ENCODE data around the gene SPRYD4. TPM values are rescaled to one million over a fixed set of nuclear protein-coding genes. Genes with fewer than 3 reads are reported as not detected.
A peak's percentile ranks its signal among the peaks of the same experiment; 100 is the strongest.

The SPRYD4 gene
- total RNA-seq, 4 donors from 2014 or later, result 2.3 to 3.6 (median 2.9) TPM

DNA sequence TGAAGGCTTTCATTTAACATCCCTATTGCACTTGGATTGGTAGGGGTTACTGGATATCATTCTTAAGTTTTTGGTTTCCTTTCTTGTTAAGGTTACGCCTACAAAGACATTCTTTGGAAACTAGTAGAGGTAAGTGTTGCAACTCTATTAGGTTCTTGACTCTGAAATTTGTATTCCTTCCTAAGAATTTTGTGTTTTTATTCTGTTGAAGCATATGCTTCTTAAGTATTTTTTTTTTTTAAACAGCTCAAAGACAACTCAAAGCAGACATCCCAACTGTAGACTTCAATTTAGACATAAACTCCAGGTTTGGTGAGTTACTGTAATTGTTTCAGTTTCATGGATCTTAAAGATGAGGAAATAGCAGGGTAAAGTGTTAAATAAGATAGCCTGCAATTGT lies 52.1 kb downstream of the SPRYD4 start:
- Histone ChIP-seq H3K4me3 (peak overlapping the region in 2 of 4 donors; percentile 52 to 67), H3K9me3 (no peaks in the 10 kb centered on the region), H3K4me1 (peaks cover 6 to 61% (median 8%) of the 10 kb centered on the region in 3 donors), H3K27ac (peak overlapping the region; percentile 78 to 91 (median 90)), H3K27me3 (no peaks in the 10 kb centered on the region), H3K36me3 (no peaks in the 10 kb centered on the region)
- intact Hi-C loops (cut with DNase I), result no loop called here
- TF ChIP-seq POLR2A (IDR thresholded peaks at IDR 0.05), result no peak
- TF ChIP-seq, protein P1, sequence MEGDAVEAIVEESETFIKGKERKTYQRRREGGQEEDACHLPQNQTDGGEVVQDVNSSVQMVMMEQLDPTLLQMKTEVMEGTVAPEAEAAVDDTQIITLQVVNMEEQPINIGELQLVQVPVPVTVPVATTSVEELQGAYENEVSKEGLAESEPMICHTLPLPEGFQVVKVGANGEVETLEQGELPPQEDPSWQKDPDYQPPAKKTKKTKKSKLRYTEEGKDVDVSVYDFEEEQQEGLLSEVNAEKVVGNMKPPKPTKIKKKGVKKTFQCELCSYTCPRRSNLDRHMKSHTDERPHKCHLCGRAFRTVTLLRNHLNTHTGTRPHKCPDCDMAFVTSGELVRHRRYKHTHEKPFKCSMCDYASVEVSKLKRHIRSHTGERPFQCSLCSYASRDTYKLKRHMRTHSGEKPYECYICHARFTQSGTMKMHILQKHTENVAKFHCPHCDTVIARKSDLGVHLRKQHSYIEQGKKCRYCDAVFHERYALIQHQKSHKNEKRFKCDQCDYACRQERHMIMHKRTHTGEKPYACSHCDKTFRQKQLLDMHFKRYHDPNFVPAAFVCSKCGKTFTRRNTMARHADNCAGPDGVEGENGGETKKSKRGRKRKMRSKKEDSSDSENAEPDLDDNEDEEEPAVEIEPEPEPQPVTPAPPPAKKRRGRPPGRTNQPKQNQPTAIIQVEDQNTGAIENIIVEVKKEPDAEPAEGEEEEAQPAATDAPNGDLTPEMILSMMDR (IDR thresholded peaks at IDR 0.05), result no peak
- WGBS, 2 donors, result 39 to 56% methylated on average over 1 of the region's 1 CpG
- no peak for DNase-seq

DNA sequence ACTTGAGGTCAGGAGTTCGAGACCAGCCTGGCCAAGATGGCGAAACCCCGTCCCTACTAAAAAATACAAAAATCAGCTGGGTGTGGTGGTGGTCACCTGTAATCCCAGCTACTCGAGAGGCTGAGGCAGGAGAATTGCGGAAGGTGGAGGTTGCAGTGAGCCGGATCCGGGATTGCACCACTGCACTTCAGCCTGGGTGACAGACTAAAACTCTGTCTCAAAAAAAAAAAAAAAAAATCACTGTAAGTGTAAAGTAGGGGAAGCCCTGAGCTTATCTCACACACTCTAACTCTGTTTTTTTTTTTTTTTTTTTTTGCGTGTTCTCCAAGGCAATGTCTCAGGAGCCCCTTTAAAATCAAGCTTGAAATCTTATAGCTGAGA lies 52.8 kb downstream of the SPRYD4 start:
- H3K27ac ChIP-seq, result peak overlapping the region; percentile 78 to 91 (median 90)
- WGBS, 2 donors, result 19 to 40% methylated on average over 5 to 8 of the region's 8 CpGs
- no peak for TF ChIP-seq POLR2A (IDR thresholded peaks at IDR 0.05)
- TF ChIP-seq, protein P1 (IDR thresholded peaks at IDR 0.05), result no peak
- H3K4me1 ChIP-seq, result peaks cover 8 to 68% (median 10%) of the 10 kb centered on the region in 3 donors
- intact Hi-C loops (cut with DNase I), result no loop called here
- no peak for DNase-seq
- peak overlapping the region; percentile 32 to 67 (median 56) for H3K4me3 ChIP-seq
- H3K36me3 ChIP-seq, result no peaks in the 10 kb centered on the region
- H3K9me3 ChIP-seq, result no peaks in the 10 kb centered on the region
- H3K27me3 ChIP-seq, result no peaks in the 10 kb centered on the region

DNA sequence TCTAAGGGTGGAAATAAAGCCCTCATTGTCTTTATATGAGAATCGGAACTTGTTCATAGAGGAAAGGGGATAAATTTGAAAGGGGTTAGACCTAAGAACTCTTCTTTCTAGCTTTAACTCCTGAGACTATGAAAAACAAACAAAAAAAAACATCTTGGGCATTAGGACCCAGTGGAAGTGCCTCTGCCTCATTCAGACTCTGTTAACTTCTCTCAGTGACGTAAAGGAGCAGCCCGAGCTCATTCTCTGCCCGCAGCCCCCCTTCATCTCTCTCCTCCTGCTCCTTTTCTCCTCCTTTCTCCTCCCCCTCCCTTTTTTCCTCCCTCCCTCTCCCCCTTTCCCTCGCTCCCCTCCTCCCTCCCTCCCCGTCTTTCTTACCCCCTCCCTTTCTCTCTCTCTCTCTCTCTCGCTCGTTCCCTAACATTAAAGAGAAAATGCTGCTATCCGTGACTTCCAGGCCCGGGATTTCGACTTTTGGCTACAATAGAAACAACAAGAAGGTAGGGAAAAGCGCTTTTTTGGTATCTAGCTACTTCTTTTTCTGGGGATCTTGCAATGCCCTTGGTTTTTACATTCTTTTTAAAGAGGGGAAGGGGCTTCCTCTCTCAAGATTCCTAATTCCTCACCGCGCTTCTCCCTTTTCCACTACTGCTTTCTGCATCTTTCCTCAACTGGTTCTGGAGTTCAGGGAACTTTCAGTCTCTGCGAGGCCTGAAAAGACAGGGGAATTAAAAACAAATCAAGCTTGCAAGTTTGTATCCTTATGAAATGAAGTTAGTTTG lies 53.4 kb downstream of the SPRYD4 start, which contains the start of gene RBMS2:
Gene RBMS2, plus strand, starts transcription at position 231 of the 782 bp plus-strand sequence. Its CDS starts 204 bp downstream, at position 435.
- Histone ChIP-seq H3K4me3 (peak within 1 kb of the TSS; percentile 32 to 67 (median 56)), H3K36me3 (no peaks in the 10 kb centered on the region), H3K9me3 (no peaks in the 10 kb centered on the region), H3K27ac (peak within 1 kb of the TSS; percentile 78 to 91 (median 90)), H3K27me3 (no peaks in the 10 kb centered on the region), H3K4me1 (peaks cover 9 to 74% (median 11%) of the 10 kb centered on the region in 3 donors)
- intact Hi-C loops (cut with DNase I), result no loop called here
- 2% methylated on average over 12 to 13 of the region's 15 CpGs for WGBS, 2 donors
- TF ChIP-seq POLR2A (IDR thresholded peaks at IDR 0.05), result no peak
- TF ChIP-seq, protein P1 (IDR thresholded peaks at IDR 0.05), result no peak
- no peak for DNase-seq

DNA sequence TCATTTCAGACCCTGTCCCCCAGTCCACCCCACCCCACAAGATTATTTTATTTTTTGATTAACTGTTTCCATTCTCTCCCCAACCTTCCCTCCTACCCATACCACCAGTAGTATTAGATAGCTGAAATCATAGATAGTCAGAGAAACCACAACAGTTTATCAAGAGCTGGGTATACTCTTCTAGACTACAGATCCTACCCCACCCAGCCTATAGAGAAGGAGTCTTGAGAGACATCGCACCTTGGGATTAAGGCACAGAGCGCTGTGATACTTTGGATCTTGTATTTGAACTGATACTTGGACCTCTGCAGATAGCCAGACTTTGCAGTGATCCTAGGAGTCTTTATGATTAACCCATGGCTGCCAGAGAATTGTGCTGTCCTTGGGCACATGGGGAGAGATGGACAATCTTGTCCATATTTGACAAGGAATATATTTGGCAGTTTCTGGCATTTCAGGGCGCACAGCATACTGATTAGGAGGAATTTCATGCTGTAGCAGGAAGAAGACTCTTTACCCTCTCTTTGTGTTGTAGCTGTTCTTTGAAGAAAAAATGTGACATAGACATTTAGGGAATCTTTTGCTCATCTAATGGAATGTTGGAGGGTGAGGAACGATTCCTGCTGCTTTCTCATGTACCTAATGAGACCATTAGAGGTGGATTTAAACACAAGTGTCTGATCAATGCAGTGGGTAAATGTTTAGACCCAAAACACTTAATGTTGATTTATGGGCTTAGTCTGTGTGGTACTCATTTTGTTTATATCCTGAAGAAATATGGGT lies 54.2 kb downstream of the SPRYD4 start:
- no peak for TF ChIP-seq POLR2A (IDR thresholded peaks at IDR 0.05)
- TF ChIP-seq, protein P1 (IDR thresholded peaks at IDR 0.05), result no peak
- intact Hi-C loops (cut with DNase I), result no loop called here
- H3K27ac ChIP-seq, result peak overlapping the region; percentile 78 to 91 (median 90)

DNA sequence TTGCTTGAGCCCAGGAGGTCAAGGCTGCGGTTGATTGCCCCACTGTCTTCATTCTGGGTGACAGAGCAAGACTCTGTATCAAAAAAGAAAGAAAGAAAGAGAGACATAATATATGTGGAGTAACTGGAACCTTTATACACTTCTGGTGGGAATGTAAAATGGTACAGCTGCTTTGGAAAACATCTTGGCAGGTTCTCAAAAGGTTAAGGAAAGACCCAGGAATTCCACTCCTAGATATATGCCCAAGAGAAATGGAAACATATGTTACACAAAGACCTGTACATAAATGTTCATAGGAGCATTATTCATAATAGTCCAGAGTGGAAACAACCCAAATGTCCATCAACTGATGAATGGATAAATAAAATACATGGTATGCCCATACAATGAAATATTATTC lies 60.5 kb downstream of the SPRYD4 start:
- no peak for DNase-seq

More for the DNA sequence above, 54.2 kb downstream of the SPRYD4 start:
- H3K27me3 ChIP-seq, result no peaks in the 10 kb centered on the region
- H3K9me3 ChIP-seq, result no peaks in the 10 kb centered on the region
- no peaks in the 10 kb centered on the region for H3K36me3 ChIP-seq
- WGBS, 2 donors, result 12 to 15% methylated on average over 4 of the region's 4 CpGs
- H3K4me1 ChIP-seq, result peaks cover 14 to 82% (median 17%) of the 10 kb centered on the region in 3 donors
- DNase-seq, result no peak
- peak overlapping the region; percentile 32 to 67 (median 56) for H3K4me3 ChIP-seq

More for the DNA sequence above, 60.5 kb downstream of the SPRYD4 start:
- H3K4me1 ChIP-seq, result peaks cover 13 to 53% (median 18%) of the 10 kb centered on the region in 3 donors
- intact Hi-C loops (cut with DNase I), result no loop called here
- H3K36me3 ChIP-seq, result no peaks in the 10 kb centered on the region
- no peaks in the 10 kb centered on the region for H3K27me3 ChIP-seq
- 89 to 93% methylated on average over 1 of the region's 1 CpG for WGBS, 2 donors
- TF ChIP-seq, protein P1 (IDR thresholded peaks at IDR 0.05), result no peak
- TF ChIP-seq POLR2A (IDR thresholded peaks at IDR 0.05), result no peak
- no peak overlapping the region for H3K4me3 ChIP-seq
- no peak overlapping the region for H3K27ac ChIP-seq
- H3K9me3 ChIP-seq, result no peaks in the 10 kb centered on the region

All from esophagus squamous epithelium (tissue), 5 donors.